Natural killer cell (primary cell): Measurements from ENCODE around the gene PTPN6. TPM values are rescaled to one million over a fixed set of nuclear protein-coding genes. Genes with fewer than 3 reads are reported as not detected.
A peak's percentile ranks its signal among the peaks of the same experiment; 100 is the strongest.

ENCODE experiments used
- ATAC-seq, 3 donors: fragments of 150-1000 bp in 2 of 3; fragments of 200-7000 bp in 1 of 3; cut with Tn5 transposase; 1 replicate in 1 of 3; 2 replicates in 2 of 3; pipeline ENCODE4 v1.10.0; 2021; ENCODE audit warnings: mild to moderate bottlenecking in 2 of 3, moderate library complexity in 2 of 3
- DNase-seq, 2 donors: peaks; one replicate each; pipeline versions ENCODE4 v3.0.0 to v3.0.0-alpha.2; 2013 to 2021; ENCODE audit warnings: mixed read lengths in 1 of 2
- H3K27ac ChIP-seq: one replicate; pipeline ENCODE4 v1.5.1; 2013; ENCODE audit warnings: mild to moderate bottlenecking, low read length
- H3K27me3 ChIP-seq: one replicate; pipeline ENCODE4 v1.6.1; 2013; ENCODE audit warnings: low read length; ENCODE audit not compliant: control insufficient read depth, insufficient read depth
- H3K36me3 ChIP-seq: one replicate; pipeline ENCODE4 v1.6.1; 2013; ENCODE audit warnings: low read length; ENCODE audit not compliant: control insufficient read depth, insufficient read depth
- H3K4me1 ChIP-seq: one replicate; pipeline ENCODE4 v1.6.1; 2013; ENCODE audit warnings: low read length; ENCODE audit not compliant: control insufficient read depth, insufficient read depth
- H3K4me3 ChIP-seq: one replicate; pipeline ENCODE4 v1.5.1; 2013; ENCODE audit warnings: low read length
- H3K9me3 ChIP-seq: one replicate; pipeline ENCODE4 v1.6.1; 2013; ENCODE audit warnings: low read length; ENCODE audit not compliant: control insufficient read depth, insufficient read depth
- H3K27ac Mint-ChIP-seq, 2 donors: one replicate each; pipeline ENCODE4 v1.8.0; 2022; ENCODE audit warnings: mild to moderate bottlenecking in 2 of 2, mixed read lengths in 2 of 2, moderate library complexity in 1 of 2
- H3K27me3 Mint-ChIP-seq, 2 donors: one replicate each; pipeline ENCODE4 v1.8.0; 2022; ENCODE audit warnings: low read depth in 2 of 2, mixed read lengths in 2 of 2
- H3K36me3 Mint-ChIP-seq: one replicate; pipeline ENCODE4 v1.8.0; 2022; ENCODE audit warnings: mixed read lengths
- H3K4me1 Mint-ChIP-seq, 2 donors: one replicate each; pipeline ENCODE4 v1.8.0; 2022; ENCODE audit warnings: mixed read lengths in 2 of 2
- H3K4me3 Mint-ChIP-seq: one replicate; pipeline ENCODE4 v1.8.0; 2022; ENCODE audit warnings: mild to moderate bottlenecking, moderate library complexity, mixed read lengths
- H3K9me3 Mint-ChIP-seq, 2 donors: one replicate each; pipeline ENCODE4 v1.8.0; 2022; ENCODE audit warnings: mixed read lengths in 2 of 2
- CTCF ChIP-seq: fragments of 200-600 bp; IDR thresholded peaks from one replicate; pipeline ENCODE4 v1.8.0; 2022; ENCODE audit warnings: antibody characterized with exemption
- WGBS: methylation state at CpG from one replicate; pipeline ENCODE4 v1.1.7; 2013; ENCODE audit warnings: missing lambda C conversion rate; ENCODE audit not compliant: insufficient coverage; 5-methylcytosine and 5-hydroxymethylcytosine counted together
- intact Hi-C: fragments of 100-400 bp; cut with micrococcal nuclease; formaldehyde crosslinking; loops from one replicate; pipeline ENCODE4 v1.14.2; 2022
- total RNA-seq, 4 donors: library from RNA; stranded (reverse); fragments of 120-200 nt in 1 of 4; gene quantifications; one replicate each; pipeline versions ENCODE4 v1.2.3 to v1.2.4, GENCODE V29; 2013 to 2022

Gene PTPN6
- total RNA-seq, 3 donors from 2014 or later (not counting 1 experiment from before 2014, with no cell fraction given) = 279 to 357 (median 312) TPM

- Mint-ChIP-seq H3K4me1 (peaks cover 28% of the 10 kb centered on the region in 2 donors), H3K9me3 (no peaks in the 10 kb centered on the region), H3K27ac (peak overlapping the region; percentile 94 to 99), H3K27me3 (no peaks in the 10 kb centered on the region), H3K36me3 (peaks cover 6% of the 10 kb centered on the region), H3K4me3 (peak overlapping the region; percentile 99)
- DNase-seq (no peak), ATAC-seq (peak; percentile 6 to 34 (median 6))
- peaks cover 51% of the 10 kb centered on the region for H3K36me3 ChIP-seq
- intact Hi-C loops = loop anchor here (1.0 kb wide), 5 partner anchors 27 to 118 kb away; partner anchors contain the start of genes LPCAT3, RNU7-1, SPSB2 and USP5
- no peak for TF ChIP-seq CTCF
- H3K4me3 ChIP-seq = peak overlapping the region; percentile 68
- WGBS = under 1% methylated on average over 31 of the region's 31 CpGs
- H3K9me3 ChIP-seq = no peaks in the 10 kb centered on the region
- H3K27ac ChIP-seq = peak overlapping the region; percentile 73
- peaks cover 22% of the 10 kb centered on the region for H3K4me1 ChIP-seq
- no peaks in the 10 kb centered on the region for H3K27me3 ChIP-seq
These were observed 19.0 kb downstream of the PTPN6 start for GRCh38 chr12:6970096-6970527.

GRCh38 chr12:6974180-6974579, 23.0 kb downstream of the PTPN6 start:
- no peak overlapping the region for H3K27ac Mint-ChIP-seq
- H3K9me3 Mint-ChIP-seq = no peaks in the 10 kb centered on the region
- Histone ChIP-seq H3K4me3 (no peak overlapping the region), H3K4me1 (peaks cover 17% of the 10 kb centered on the region), H3K27me3 (no peaks in the 10 kb centered on the region), H3K36me3 (peaks cover 48% of the 10 kb centered on the region), H3K27ac (no peak overlapping the region), H3K9me3 (no peaks in the 10 kb centered on the region)
- WGBS = 94% methylated on average over 6 of the region's 6 CpGs
- intact Hi-C loops = no loop called here
- TF ChIP-seq CTCF = no peak
- H3K4me3 Mint-ChIP-seq = no peak overlapping the region
- peaks cover 8% of the 10 kb centered on the region for H3K36me3 Mint-ChIP-seq
- no peak for ATAC-seq
- H3K27me3 Mint-ChIP-seq = no peaks in the 10 kb centered on the region
- H3K4me1 Mint-ChIP-seq = peaks cover 22 to 24% of the 10 kb centered on the region in 2 donors
- no peak for DNase-seq

GRCh38 chr12:6975297-6976032, 24.3 kb downstream of the PTPN6 start:
- H3K4me3 ChIP-seq = no peak overlapping the region
- H3K27me3 ChIP-seq = no peaks in the 10 kb centered on the region
- no peaks in the 10 kb centered on the region for H3K9me3 ChIP-seq
- H3K36me3 ChIP-seq = peaks cover 53% of the 10 kb centered on the region
- intact Hi-C loops = no loop called here
- no peak overlapping the region for H3K27ac ChIP-seq
- Mint-ChIP-seq H3K27ac (no peak overlapping the region), H3K4me1 (peaks cover 18 to 21% of the 10 kb centered on the region in 2 donors), H3K9me3 (no peaks in the 10 kb centered on the region), H3K27me3 (no peaks in the 10 kb centered on the region), H3K4me3 (no peak overlapping the region), H3K36me3 (peaks cover 8% of the 10 kb centered on the region)
- peaks cover 6% of the 10 kb centered on the region for H3K4me1 ChIP-seq
- no peak for ATAC-seq
- WGBS = 94% methylated on average over 2 of the region's 2 CpGs
- TF ChIP-seq CTCF = no peak
- no peak for DNase-seq
